ENCODE results near the gene PLOD1. TPM values are rescaled to one million over a fixed set of nuclear protein-coding genes. Genes with fewer than 3 reads are reported as not detected.
"Not testable (repeated sequence)": the region's sequence is repeated elsewhere in the genome, so short reads cannot be mapped to it uniquely, and the experiment has no call there.

Gene PLOD1
- total and polyA plus RNA-seq, 2 donors = 12.8 to 13.7 TPM

DNA sequence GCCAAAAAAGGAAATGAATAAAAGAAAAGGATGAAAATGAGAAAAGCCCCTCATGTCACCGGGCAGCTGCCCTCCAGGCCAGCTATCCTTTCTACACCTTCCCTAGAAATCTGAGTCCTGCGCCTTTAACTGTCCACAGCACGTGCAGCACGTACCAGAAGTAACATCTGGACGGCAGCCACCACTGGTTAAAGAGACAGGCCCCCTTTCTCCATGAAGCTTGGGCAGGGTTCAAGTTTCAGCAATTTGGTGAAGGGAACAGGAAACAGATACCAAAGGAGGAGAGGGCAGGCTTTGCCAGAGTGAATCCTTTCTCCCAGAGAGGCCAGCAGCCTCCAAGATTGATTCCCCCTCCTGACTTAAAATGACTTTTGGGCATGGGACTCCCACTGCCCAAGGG, 4.7 kb upstream of the PLOD1 start:
- peak in 1 of 9 donors; percentile 21 for DNase-seq (ENCODE audit: low read depth in 6 of 9, low spot score in 9 of 9)
- no peak overlapping the region for H3K27ac ChIP-seq (ENCODE audit: low read depth in 1 of 2, low read length in 1 of 2)
- H3K36me3 ChIP-seq (ENCODE audit: control insufficient read depth in 2 of 2, insufficient read depth in 2 of 2, low read length in 1 of 2) = no peaks in the 10 kb centered on the region
- no peak overlapping the region for H3K4me3 ChIP-seq (ENCODE audit: low read length in 2 of 2)
- peaks cover 2 to 24% of the 10 kb centered on the region in 2 donors for H3K4me1 ChIP-seq (ENCODE audit: control insufficient read depth in 2 of 2, insufficient read depth in 2 of 2, low read length in 2 of 2)
- H3K27me3 ChIP-seq (ENCODE audit: control insufficient read depth in 2 of 2, insufficient read depth in 1 of 2, low read length in 1 of 2) = peaks cover 4 to 17% of the 10 kb centered on the region in 2 donors
- 13% methylated on average over 5 of the region's 5 CpGs for WGBS
- no peaks in the 10 kb centered on the region for H3K9me3 ChIP-seq (ENCODE audit: control insufficient read depth in 2 of 2, insufficient read depth in 1 of 2, low read length in 1 of 2)

DNA sequence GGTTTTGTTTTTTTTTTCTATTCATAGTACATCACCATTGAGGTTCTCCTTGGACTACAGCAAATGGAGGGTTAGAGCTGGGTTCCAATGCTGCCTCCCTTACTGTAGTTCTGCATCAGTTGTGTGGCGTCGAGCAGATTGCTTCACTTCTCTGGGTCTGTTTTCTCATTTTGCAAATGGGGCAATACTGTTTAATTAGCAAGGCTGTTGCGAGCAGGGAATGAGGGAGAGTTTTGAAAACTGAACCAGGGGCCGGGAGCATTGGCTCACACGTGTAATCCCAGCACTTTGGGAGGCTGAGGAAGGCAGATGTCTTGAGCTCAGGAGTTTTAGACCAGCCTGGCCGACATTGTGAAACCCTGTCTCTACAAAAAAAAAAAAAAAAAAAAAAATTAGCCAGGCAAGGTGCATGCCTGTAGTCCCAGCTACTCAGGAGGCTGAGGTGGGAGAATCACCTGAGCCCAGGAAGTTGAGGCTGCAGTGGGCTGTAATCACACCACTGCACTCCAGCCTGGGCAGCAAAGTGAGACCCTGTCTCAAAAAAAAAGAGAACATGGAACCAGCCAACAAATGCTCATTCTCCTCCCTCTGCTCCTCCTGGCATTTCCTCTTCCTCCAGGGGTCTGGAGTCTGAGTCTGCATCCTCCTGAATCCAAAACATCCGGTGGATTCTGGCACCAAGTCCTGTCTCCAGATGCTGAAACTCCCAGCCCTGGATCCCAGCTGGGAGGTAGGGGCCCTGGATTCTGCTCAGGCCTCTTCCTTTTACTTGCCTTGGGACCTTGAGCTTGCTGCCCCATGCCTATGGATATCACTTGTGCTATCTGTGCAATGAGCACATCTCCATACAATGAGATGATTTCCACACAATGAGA, 3.7 kb upstream of the PLOD1 start:
- Histone ChIP-seq H3K9me3 (ENCODE audit: control insufficient read depth in 2 of 2, insufficient read depth in 1 of 2, low read length in 1 of 2) (peaks cover 0 to 1% of the 10 kb centered on the region in 2 donors), H3K4me1 (ENCODE audit: control insufficient read depth in 2 of 2, insufficient read depth in 2 of 2, low read length in 2 of 2) (peaks cover 0 to 21% of the 10 kb centered on the region in 2 donors), H3K27me3 (ENCODE audit: control insufficient read depth in 2 of 2, insufficient read depth in 1 of 2, low read length in 1 of 2) (peaks cover 8 to 26% of the 10 kb centered on the region in 2 donors), H3K36me3 (ENCODE audit: control insufficient read depth in 2 of 2, insufficient read depth in 2 of 2, low read length in 1 of 2) (no peaks in the 10 kb centered on the region), H3K4me3 (ENCODE audit: low read length in 2 of 2) (no peak overlapping the region), H3K27ac (ENCODE audit: low read depth in 1 of 2, low read length in 1 of 2) (peak overlapping the region in 1 of 2 donors; percentile 42)
- no peak for DNase-seq (ENCODE audit: low read depth in 6 of 9, low spot score in 9 of 9)
- WGBS = 92% methylated on average over 7 of the region's 7 CpGs

DNA sequence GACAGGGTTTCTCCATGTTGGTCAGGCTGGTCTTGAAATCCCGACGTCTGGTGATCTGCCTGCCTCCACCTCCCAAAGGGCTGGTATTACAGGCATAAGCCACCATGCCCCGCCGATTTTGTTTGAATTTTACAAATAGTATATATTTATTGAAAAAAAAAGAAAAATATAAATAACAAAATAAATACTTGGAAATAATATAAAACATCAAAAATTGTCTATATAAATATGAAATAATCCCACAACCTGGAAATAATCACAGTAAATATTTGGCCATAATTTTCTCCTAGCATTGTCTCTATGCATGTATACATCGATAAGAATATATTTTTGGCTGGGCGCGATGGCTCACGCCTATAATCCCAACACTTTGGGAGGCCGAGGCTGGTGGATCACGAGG, 2.7 kb upstream of the PLOD1 start:
- peaks cover 8 to 30% of the 10 kb centered on the region in 2 donors for H3K27me3 ChIP-seq (ENCODE audit: control insufficient read depth in 2 of 2, insufficient read depth in 1 of 2, low read length in 1 of 2)
- no peak overlapping the region for H3K27ac ChIP-seq (ENCODE audit: low read depth in 1 of 2, low read length in 1 of 2)
- peaks cover 0 to 1% of the 10 kb centered on the region in 2 donors for H3K9me3 ChIP-seq (ENCODE audit: control insufficient read depth in 2 of 2, insufficient read depth in 1 of 2, low read length in 1 of 2)
- peaks cover 0 to 16% of the 10 kb centered on the region in 2 donors for H3K4me1 ChIP-seq (ENCODE audit: control insufficient read depth in 2 of 2, insufficient read depth in 2 of 2, low read length in 2 of 2)
- no peak for DNase-seq (ENCODE audit: low read depth in 6 of 9, low spot score in 9 of 9)
- H3K36me3 ChIP-seq (ENCODE audit: control insufficient read depth in 2 of 2, insufficient read depth in 2 of 2, low read length in 1 of 2) = no peaks in the 10 kb centered on the region
- H3K4me3 ChIP-seq (ENCODE audit: low read length in 2 of 2) = no peak overlapping the region
- WGBS = 98% methylated on average over 10 of the region's 10 CpGs

DNA sequence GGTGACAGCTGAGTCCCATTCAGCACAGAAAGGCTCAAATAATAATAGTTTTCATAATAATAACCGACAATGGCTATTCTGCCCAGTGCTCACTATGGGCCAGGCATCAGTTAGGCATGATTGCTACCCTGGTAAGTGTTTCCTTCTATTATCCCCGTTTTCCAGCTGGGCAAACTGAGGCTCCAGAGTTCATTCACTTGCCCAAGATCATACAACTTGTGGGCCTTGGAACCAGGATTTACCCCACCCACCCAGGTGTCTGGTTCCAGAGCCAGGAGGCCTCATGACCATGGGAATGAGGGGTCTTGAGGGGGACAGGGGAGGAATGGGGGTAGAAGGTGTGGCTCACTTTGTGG, 518 bp downstream of the PLOD1 start:
- H3K4me1 ChIP-seq (ENCODE audit: control insufficient read depth in 2 of 2, insufficient read depth in 2 of 2, low read length in 2 of 2) = peaks cover 0 to 9% of the 10 kb centered on the region in 2 donors
- WGBS = 16% methylated on average over 2 of the region's 2 CpGs
- no peaks in the 10 kb centered on the region for H3K36me3 ChIP-seq (ENCODE audit: control insufficient read depth in 2 of 2, insufficient read depth in 2 of 2, low read length in 1 of 2)
- H3K27me3 ChIP-seq (ENCODE audit: control insufficient read depth in 2 of 2, insufficient read depth in 1 of 2, low read length in 1 of 2) = peaks cover 6 to 30% of the 10 kb centered on the region in 2 donors
- no peak overlapping the region for H3K27ac ChIP-seq (ENCODE audit: low read depth in 1 of 2, low read length in 1 of 2)
- peak overlapping the region; percentile 35 to 69 for H3K4me3 ChIP-seq (ENCODE audit: low read length in 2 of 2)
- DNase-seq (ENCODE audit: low read depth in 6 of 9, low spot score in 9 of 9) = no peak
- H3K9me3 ChIP-seq (ENCODE audit: control insufficient read depth in 2 of 2, insufficient read depth in 1 of 2, low read length in 1 of 2) = peaks cover 0 to 1% of the 10 kb centered on the region in 2 donors

- H3K36me3 ChIP-seq (ENCODE audit: control insufficient read depth in 2 of 2, insufficient read depth in 2 of 2, low read length in 1 of 2); H3K27ac ChIP-seq (ENCODE audit: low read depth in 1 of 2, low read length in 1 of 2); DNase-seq (ENCODE audit: low read depth in 6 of 9, low spot score in 9 of 9); H3K4me3 ChIP-seq (ENCODE audit: low read length in 2 of 2); H3K4me1 ChIP-seq (ENCODE audit: control insufficient read depth in 2 of 2, insufficient read depth in 2 of 2, low read length in 2 of 2); H3K9me3 ChIP-seq (ENCODE audit: control insufficient read depth in 2 of 2, insufficient read depth in 1 of 2, low read length in 1 of 2): not testable (repeated sequence)
- H3K27me3 ChIP-seq (ENCODE audit: control insufficient read depth in 2 of 2, insufficient read depth in 1 of 2, low read length in 1 of 2) = peaks cover 6 to 30% of the 10 kb centered on the region in 2 donors
- WGBS = 96% methylated on average over 10 of the region's 10 CpGs
Measured at GRCh38 chr1:11935733-11936132, 1.2 kb downstream of the PLOD1 start.

DNA sequence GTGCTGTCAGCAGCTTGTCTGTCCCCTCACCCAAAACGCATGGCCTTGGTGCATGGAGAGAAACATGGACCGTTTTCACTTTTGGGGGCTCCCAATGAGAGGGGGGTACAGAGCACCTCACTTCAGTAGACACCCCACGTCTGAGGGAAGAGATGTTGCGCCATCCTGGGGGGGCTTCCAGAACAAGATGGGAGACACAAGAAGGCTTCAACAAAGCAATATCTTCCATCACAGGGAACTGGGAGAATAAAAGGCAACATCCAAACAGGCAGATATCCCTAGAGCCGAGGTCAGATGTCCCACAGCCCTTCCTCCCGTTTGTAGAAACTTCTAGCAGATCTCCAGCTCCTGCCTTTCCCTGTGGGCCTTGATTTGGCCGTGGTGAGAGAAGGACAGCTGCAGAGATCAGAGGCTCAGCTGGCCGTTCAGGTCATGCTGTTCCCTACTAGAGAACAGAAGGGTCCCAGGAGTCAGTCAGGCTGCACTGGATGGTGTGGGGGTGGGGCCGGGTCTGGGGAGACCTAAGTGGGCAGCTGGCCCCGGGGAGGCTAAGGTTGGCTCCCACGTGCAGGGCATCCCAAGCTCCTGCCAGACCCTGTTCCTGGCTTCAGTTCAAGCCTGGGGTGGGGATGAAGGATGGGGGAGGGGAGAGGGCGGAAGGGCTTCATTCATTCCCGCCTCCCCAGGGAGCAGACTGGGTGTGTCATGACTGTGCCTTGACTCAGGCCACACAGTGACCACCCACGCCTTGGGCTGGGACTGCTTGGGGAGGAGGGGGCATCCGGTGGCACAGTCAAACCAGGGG, 4.4 kb downstream of the PLOD1 start:
- Histone ChIP-seq H3K4me1 (ENCODE audit: control insufficient read depth in 2 of 2, insufficient read depth in 2 of 2, low read length in 2 of 2) (peaks cover 0 to 4% of the 10 kb centered on the region in 2 donors), H3K27ac (ENCODE audit: low read depth in 1 of 2, low read length in 1 of 2) (no peak overlapping the region), H3K4me3 (ENCODE audit: low read length in 2 of 2) (no peak overlapping the region), H3K36me3 (ENCODE audit: control insufficient read depth in 2 of 2, insufficient read depth in 2 of 2, low read length in 1 of 2) (no peaks in the 10 kb centered on the region), H3K27me3 (ENCODE audit: control insufficient read depth in 2 of 2, insufficient read depth in 1 of 2, low read length in 1 of 2) (peaks cover 6 to 22% of the 10 kb centered on the region in 2 donors), H3K9me3 (ENCODE audit: control insufficient read depth in 2 of 2, insufficient read depth in 1 of 2, low read length in 1 of 2) (peaks cover 0 to 1% of the 10 kb centered on the region in 2 donors)
- DNase-seq (ENCODE audit: low read depth in 6 of 9, low spot score in 9 of 9) = no peak
- 93% methylated on average over 15 of the region's 15 CpGs for WGBS

DNA sequence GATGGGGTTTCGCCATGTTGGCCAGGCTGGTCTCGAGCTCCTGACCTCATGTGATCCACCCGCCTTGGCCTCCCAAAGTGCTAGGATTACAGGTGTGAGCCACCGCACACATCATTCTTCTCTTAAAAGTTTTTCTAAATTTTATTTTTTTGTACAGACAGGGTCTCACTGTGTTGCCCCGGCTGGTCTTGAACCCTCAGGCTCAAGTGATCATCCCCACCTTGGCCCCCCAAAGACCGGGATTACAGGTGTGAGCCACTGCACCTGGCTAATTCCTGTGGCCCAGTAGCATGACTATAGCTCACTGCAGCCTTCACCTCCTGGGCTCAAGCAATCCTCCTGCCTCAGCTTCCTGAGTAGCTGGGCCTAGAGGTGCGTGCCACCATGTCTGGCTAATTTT, 5.3 kb downstream of the PLOD1 start:
- H3K4me1 ChIP-seq (ENCODE audit: control insufficient read depth in 2 of 2, insufficient read depth in 2 of 2, low read length in 2 of 2); H3K27ac ChIP-seq (ENCODE audit: low read depth in 1 of 2, low read length in 1 of 2); H3K36me3 ChIP-seq (ENCODE audit: control insufficient read depth in 2 of 2, insufficient read depth in 2 of 2, low read length in 1 of 2); H3K4me3 ChIP-seq (ENCODE audit: low read length in 2 of 2); DNase-seq (ENCODE audit: low read depth in 6 of 9, low spot score in 9 of 9); H3K9me3 ChIP-seq (ENCODE audit: control insufficient read depth in 2 of 2, insufficient read depth in 1 of 2, low read length in 1 of 2): not testable (repeated sequence)
- peaks cover 5 to 13% of the 10 kb centered on the region in 2 donors for H3K27me3 ChIP-seq (ENCODE audit: control insufficient read depth in 2 of 2, insufficient read depth in 1 of 2, low read length in 1 of 2)
- 98% methylated on average over 7 of the region's 7 CpGs for WGBS

- 97% methylated on average over 9 of the region's 9 CpGs for WGBS
- no peak for DNase-seq (ENCODE audit: low read depth in 6 of 9, low spot score in 9 of 9)
- Histone ChIP-seq H3K4me1 (ENCODE audit: control insufficient read depth in 2 of 2, insufficient read depth in 2 of 2, low read length in 2 of 2) (no peaks in the 10 kb centered on the region), H3K36me3 (ENCODE audit: control insufficient read depth in 2 of 2, insufficient read depth in 2 of 2, low read length in 1 of 2) (no peaks in the 10 kb centered on the region), H3K27ac (ENCODE audit: low read depth in 1 of 2, low read length in 1 of 2) (no peak overlapping the region), H3K9me3 (ENCODE audit: control insufficient read depth in 2 of 2, insufficient read depth in 1 of 2, low read length in 1 of 2) (peaks cover 0 to 1% of the 10 kb centered on the region in 2 donors), H3K27me3 (ENCODE audit: control insufficient read depth in 2 of 2, insufficient read depth in 1 of 2, low read length in 1 of 2) (peaks cover 0 to 7% of the 10 kb centered on the region in 2 donors), H3K4me3 (ENCODE audit: low read length in 2 of 2) (no peak overlapping the region)
Measured at GRCh38 chr1:11940260-11940921, 5.9 kb downstream of the PLOD1 start.
